Measurements from ENCODE around the gene ACTR1A. TPM values are rescaled to one million over a fixed set of nuclear protein-coding genes. Genes with fewer than 3 reads are reported as not detected.
"Not testable (repeated sequence)": the region's sequence is repeated elsewhere in the genome, so short reads cannot be mapped to it uniquely, and the experiment has no call there.

Gene ACTR1A
- total RNA-seq, 5 donors from 2014 or later (not counting 1 experiment from before 2014, with no cell fraction given) = 51.6 to 68.1 (median 63.0) TPM

- H3K36me3 Mint-ChIP-seq = peaks cover 3% of the 10 kb centered on the region
- 1% methylated on average over 33 of the region's 44 CpGs for WGBS (ENCODE audit: insufficient coverage)
- H3K27me3 ChIP-seq (replicated peaks in 1 of 2; ENCODE audit: control insufficient read depth in 2 of 2, extremely low read depth in 1 of 2, insufficient read depth in 2 of 2, low read length in 1 of 2) = no peaks in the 10 kb centered on the region
- POLR2A ChIA-PET = interaction anchor here (0.6 to 1.0 kb wide), 5 partner anchors 43 to 256 kb away, joined by 3 to 7 read pairs (median 3); partner anchors contain the start of gene NFKB2 (in 1 of the 2)
- H3K27ac Mint-ChIP-seq = peak within 1 kb of the TSS; percentile 77 to 80
- H3K9me3 ChIP-seq = no peaks in the 10 kb centered on the region
- peak; percentile 94 to 100 (median 97) for DNase-seq
- H3K36me3 ChIP-seq (ENCODE audit: control insufficient read depth in 2 of 2, extremely low read depth in 1 of 2, insufficient read depth in 1 of 2, low read length in 1 of 2) = peaks cover 4 to 15% of the 10 kb centered on the region in 2 donors
- H3K27me3 Mint-ChIP-seq = no peaks in the 10 kb centered on the region
- no peaks in the 10 kb centered on the region for H3K9me3 Mint-ChIP-seq
- H3K4me3 Mint-ChIP-seq = no peak within 1 kb of the TSS
- H3K4me1 Mint-ChIP-seq = peaks cover 41 to 45% (median 44%) of the 10 kb centered on the region in 3 donors
- CTCF ChIA-PET = interaction anchor here (0.5 to 4.9 kb wide), 21 partner anchors 8 to 414 kb away, joined by 3 to 48 read pairs (median 4); partner anchors contain the start of genes ARL3 (in 1 of the 2), C10orf95 (in 1 of the 2), CNNM2 (in 1 of the 2) and GBF1 (in 1 of the 2)
- peak within 1 kb of the TSS; percentile 88 to 100 for H3K4me3 ChIP-seq (ENCODE audit: control insufficient read depth in 1 of 2, extremely low read depth in 1 of 2, low read length in 1 of 2)
- ATAC-seq (replicated peaks in 1 of 4) = peak; percentile 69 to 74 (median 72)
- H3K4me1 ChIP-seq (ENCODE audit: control insufficient read depth in 1 of 2, extremely low read depth in 1 of 2, insufficient read depth in 2 of 2, low read length in 2 of 2) = peaks cover 24 to 30% of the 10 kb centered on the region in 2 experiments
- H3K27ac ChIP-seq (ENCODE audit: low read length) = peak within 1 kb of the TSS; percentile 78
Observed at GRCh38 chr10:102503264-102504178, 1.0 kb upstream of the ACTR1A start, which contains the start of gene SUFU. Gene SUFU (plus strand): TSS chr10:102503972. CDS start chr10:102504153, 181 bp downstream.

DNA sequence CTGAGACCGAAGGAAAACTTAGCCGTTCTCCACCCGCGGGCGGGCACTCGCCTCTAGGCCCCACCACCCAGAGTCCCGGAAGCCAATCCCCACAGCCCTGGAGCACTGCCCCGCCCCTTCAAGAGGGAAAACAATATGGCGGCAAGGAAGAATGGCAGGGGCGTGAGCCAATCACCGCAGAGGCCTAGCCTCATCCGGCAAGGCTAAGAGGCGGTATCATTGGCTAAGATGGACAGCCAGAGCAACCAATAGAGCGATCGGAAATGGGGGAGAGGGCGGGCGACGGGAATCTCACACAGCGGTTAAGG lies 529 bp downstream of the ACTR1A start:
- H3K4me1 Mint-ChIP-seq = peaks cover 38 to 54% (median 49%) of the 10 kb centered on the region in 3 donors
- H3K27me3 Mint-ChIP-seq = no peaks in the 10 kb centered on the region
- H3K9me3 Mint-ChIP-seq = no peaks in the 10 kb centered on the region
- Histone ChIP-seq H3K4me3 (ENCODE audit: control insufficient read depth in 1 of 2, extremely low read depth in 1 of 2, low read length in 1 of 2) (peak overlapping the region; percentile 73 to 100), H3K36me3 (ENCODE audit: control insufficient read depth in 2 of 2, extremely low read depth in 1 of 2, insufficient read depth in 1 of 2, low read length in 1 of 2) (peaks cover 3 to 9% of the 10 kb centered on the region in 2 donors), H3K27ac (ENCODE audit: low read length) (peak overlapping the region; percentile 78), H3K4me1 (ENCODE audit: control insufficient read depth in 1 of 2, extremely low read depth in 1 of 2, insufficient read depth in 2 of 2, low read length in 2 of 2) (peaks cover 24 to 35% of the 10 kb centered on the region in 2 experiments), H3K9me3 (no peaks in the 10 kb centered on the region), H3K27me3 (replicated peaks in 1 of 2; ENCODE audit: control insufficient read depth in 2 of 2, extremely low read depth in 1 of 2, insufficient read depth in 2 of 2, low read length in 1 of 2) (no peaks in the 10 kb centered on the region)
- POLR2A ChIA-PET = interaction anchor here in 1 of 2 donors (1.0 kb wide), 3 partner anchors 41 to 108 kb away, joined by 3 to 7 read pairs (median 5); partner anchors contain the start of gene NFKB2
- ATAC-seq (replicated peaks in 1 of 4) = peak; percentile 75 to 79 (median 76)
- DNase-seq = peak; percentile 96 to 99 (median 98)
- no peak overlapping the region for H3K4me3 Mint-ChIP-seq
- H3K36me3 Mint-ChIP-seq = peaks cover under 1% of the 10 kb centered on the region
- 0% methylated on average over 8 of the region's 19 CpGs for WGBS (ENCODE audit: insufficient coverage)
- H3K27ac Mint-ChIP-seq = no peak overlapping the region
- CTCF ChIA-PET = interaction anchor here in 1 of 2 donors (0.6 to 4.9 kb wide), 17 partner anchors 10 to 416 kb away, joined by 3 to 48 read pairs (median 4); partner anchors contain the start of genes ARL3, CNNM2, GBF1 and NFKB2

GRCh38 chr10:102501201-102502028 lies 1.1 kb downstream of the ACTR1A start:
- peak overlapping the region; percentile 73 to 100 for H3K4me3 ChIP-seq (ENCODE audit: control insufficient read depth in 1 of 2, extremely low read depth in 1 of 2, low read length in 1 of 2)
- peaks cover 41 to 52% (median 44%) of the 10 kb centered on the region in 3 donors for H3K4me1 Mint-ChIP-seq
- peak overlapping the region; percentile 61 for H3K27ac ChIP-seq (ENCODE audit: low read length)
- H3K4me3 Mint-ChIP-seq = no peak overlapping the region
- ATAC-seq (replicated peaks in 1 of 4) (no peak), DNase-seq (no peak)
- ChIA-PET CTCF (interaction anchor here in 1 of 2 donors (0.5 to 4.9 kb wide), 5 partner anchors 10 to 191 kb away, joined by 3 to 48 read pairs (median 4); no protein-coding TSS in a partner anchor), POLR2A (interaction anchor here in 1 of 2 donors (0.6 to 1.0 kb wide), 2 partner anchors 9 to 82 kb away, joined by 3 to 8 read pairs; no protein-coding TSS in a partner anchor)
- no peak overlapping the region for H3K27ac Mint-ChIP-seq
- 1% methylated on average over 19 of the region's 23 CpGs for WGBS (ENCODE audit: insufficient coverage)
- no peaks in the 10 kb centered on the region for H3K27me3 ChIP-seq (replicated peaks in 1 of 2; ENCODE audit: control insufficient read depth in 2 of 2, extremely low read depth in 1 of 2, insufficient read depth in 2 of 2, low read length in 1 of 2)
- no peaks in the 10 kb centered on the region for H3K9me3 Mint-ChIP-seq
- no peaks in the 10 kb centered on the region for H3K9me3 ChIP-seq
- no peaks in the 10 kb centered on the region for H3K27me3 Mint-ChIP-seq
- peaks cover 24 to 35% of the 10 kb centered on the region in 2 experiments for H3K4me1 ChIP-seq (ENCODE audit: control insufficient read depth in 1 of 2, extremely low read depth in 1 of 2, insufficient read depth in 2 of 2, low read length in 2 of 2)
- H3K36me3 Mint-ChIP-seq = no peaks in the 10 kb centered on the region
- peaks cover 0 to 7% of the 10 kb centered on the region in 2 donors for H3K36me3 ChIP-seq (ENCODE audit: control insufficient read depth in 2 of 2, extremely low read depth in 1 of 2, insufficient read depth in 1 of 2, low read length in 1 of 2)

DNA sequence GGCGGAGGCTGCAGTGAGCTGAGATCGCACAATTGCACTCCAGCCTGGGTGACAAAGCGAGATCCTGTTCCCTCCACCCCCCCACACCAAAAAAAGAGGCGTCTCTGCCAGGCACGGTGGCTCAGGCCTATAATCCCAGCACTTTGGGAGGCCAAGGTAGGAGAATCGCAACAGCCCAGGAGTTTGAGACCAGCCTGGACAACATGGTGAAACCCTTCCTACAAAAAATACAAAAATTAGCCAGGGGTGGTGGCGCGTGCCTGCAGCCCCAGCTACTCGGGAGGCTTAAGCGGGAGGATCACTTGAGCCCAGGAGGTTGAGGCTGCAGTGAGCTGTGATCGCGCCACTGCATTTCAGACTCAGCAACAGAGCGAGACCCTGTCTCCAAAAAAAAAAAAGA lies 1.8 kb downstream of the ACTR1A start:
- not testable (repeated sequence) for H3K4me3 Mint-ChIP-seq; H3K27ac ChIP-seq (ENCODE audit: low read length); H3K27ac Mint-ChIP-seq; DNase-seq; H3K27me3 ChIP-seq (replicated peaks in 1 of 2; ENCODE audit: control insufficient read depth in 2 of 2, extremely low read depth in 1 of 2, insufficient read depth in 2 of 2, low read length in 1 of 2); H3K36me3 Mint-ChIP-seq; H3K27me3 Mint-ChIP-seq; H3K9me3 Mint-ChIP-seq; ATAC-seq (replicated peaks in 1 of 4); H3K9me3 ChIP-seq; H3K4me3 ChIP-seq (ENCODE audit: control insufficient read depth in 1 of 2, extremely low read depth in 1 of 2, low read length in 1 of 2); H3K36me3 ChIP-seq (ENCODE audit: control insufficient read depth in 2 of 2, extremely low read depth in 1 of 2, insufficient read depth in 1 of 2, low read length in 1 of 2)
- WGBS (ENCODE audit: insufficient coverage) = 100% methylated on average over 5 of the region's 13 CpGs
- ChIA-PET POLR2A (interaction anchor here in 1 of 2 donors (0.6 to 1.0 kb wide), 2 partner anchors 8 to 83 kb away, joined by 3 to 8 read pairs; no protein-coding TSS in a partner anchor), CTCF (interaction anchor here in 1 of 2 donors (0.6 to 4.9 kb wide), 3 partner anchors 56 to 190 kb away, joined by 3 to 48 read pairs (median 3); no protein-coding TSS in a partner anchor)
- peaks cover 40 to 45% (median 43%) of the 10 kb centered on the region in 3 donors for H3K4me1 Mint-ChIP-seq
- H3K4me1 ChIP-seq (ENCODE audit: control insufficient read depth in 1 of 2, extremely low read depth in 1 of 2, insufficient read depth in 2 of 2, low read length in 2 of 2) = peaks cover 24 to 35% of the 10 kb centered on the region in 2 experiments

- Mint-ChIP-seq H3K4me3 (no peak overlapping the region), H3K9me3 (no peaks in the 10 kb centered on the region), H3K4me1 (peaks cover 27 to 34% (median 31%) of the 10 kb centered on the region in 3 donors), H3K27ac (no peak overlapping the region), H3K27me3 (no peaks in the 10 kb centered on the region), H3K36me3 (no peaks in the 10 kb centered on the region)
- Histone ChIP-seq H3K4me1 (ENCODE audit: control insufficient read depth in 1 of 2, extremely low read depth in 1 of 2, insufficient read depth in 2 of 2, low read length in 2 of 2) (peaks cover 18 to 23% of the 10 kb centered on the region in 2 experiments), H3K36me3 (ENCODE audit: control insufficient read depth in 2 of 2, extremely low read depth in 1 of 2, insufficient read depth in 1 of 2, low read length in 1 of 2) (peaks cover 0 to 10% of the 10 kb centered on the region in 2 donors), H3K9me3 (no peaks in the 10 kb centered on the region), H3K4me3 (ENCODE audit: control insufficient read depth in 1 of 2, extremely low read depth in 1 of 2, low read length in 1 of 2) (no peak overlapping the region), H3K27ac (ENCODE audit: low read length) (no peak overlapping the region), H3K27me3 (replicated peaks in 1 of 2; ENCODE audit: control insufficient read depth in 2 of 2, extremely low read depth in 1 of 2, insufficient read depth in 2 of 2, low read length in 1 of 2) (no peaks in the 10 kb centered on the region)
- ATAC-seq (replicated peaks in 1 of 4) (no peak), DNase-seq (no peak)
- no CpG with 5 or more reads among the region's 3 CpGs for WGBS (ENCODE audit: insufficient coverage)
- POLR2A ChIA-PET = no interaction called here
- CTCF ChIA-PET = no interaction called here
Observed at GRCh38 chr10:102499356-102499755, 3.2 kb downstream of the ACTR1A start.
